NCI-H2196 (cell line): Measurements from ENCODE around the gene TGFBR1.

Experiments used
- DNase-seq: peaks from one replicate; lab custom pipeline; 2025; ENCODE audit not compliant: unreplicated experiment; lab: John Stamatoyannopoulos, UW

The TGFBR1 gene

GRCh38 chr9:99104459-99105151 lies at the start of gene TGFBR1:
TGFBR1 (plus strand) TSS chr9:99105113; CDS start chr9:99105206, 93 bp downstream.
- peak; percentile 92 for DNase-seq

DNA sequence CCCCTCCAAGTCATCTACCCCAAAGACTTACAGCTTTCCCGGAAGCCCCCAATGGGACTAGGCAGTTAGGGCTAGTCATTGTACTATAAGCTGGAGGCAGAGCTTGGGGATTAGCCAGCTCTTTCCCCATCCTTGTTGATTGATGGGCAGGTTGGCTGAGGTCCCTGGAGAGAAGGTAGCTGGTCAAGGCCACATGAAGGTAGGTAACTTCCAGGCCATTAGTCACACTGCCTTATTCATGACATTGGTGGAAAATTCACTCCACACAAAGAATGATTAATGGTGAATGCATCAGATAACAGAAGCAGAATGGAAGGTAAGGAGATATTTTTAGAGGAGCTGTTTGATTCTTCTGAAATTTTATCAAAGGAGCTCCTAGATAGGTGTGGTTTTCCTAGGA lies 49.5 kb upstream of the TGFBR1 start:
- DNase-seq = no peak

DNA sequence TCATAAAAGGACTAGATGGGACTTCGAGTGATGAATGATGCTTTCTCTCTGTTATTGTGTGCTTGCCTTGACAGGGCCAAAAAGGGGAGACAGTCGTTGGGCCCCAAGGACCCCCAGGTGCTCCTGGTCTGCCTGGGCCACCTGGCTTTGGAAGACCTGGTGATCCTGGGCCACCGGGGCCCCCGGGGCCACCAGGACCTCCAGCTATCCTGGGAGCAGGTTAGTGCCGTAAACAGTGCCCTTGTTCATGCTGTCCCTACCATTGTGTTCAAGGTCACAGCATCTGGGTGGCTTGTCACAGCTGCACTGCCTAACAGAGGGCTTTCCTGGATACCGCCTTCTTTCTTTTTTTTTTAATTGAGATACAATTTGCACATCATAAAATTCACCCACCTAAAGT lies 48.7 kb upstream of the TGFBR1 start:
- no peak for DNase-seq

- DNase-seq = no peak
Measured at GRCh38 chr9:99056886-99057664, 47.8 kb upstream of the TGFBR1 start.

DNA sequence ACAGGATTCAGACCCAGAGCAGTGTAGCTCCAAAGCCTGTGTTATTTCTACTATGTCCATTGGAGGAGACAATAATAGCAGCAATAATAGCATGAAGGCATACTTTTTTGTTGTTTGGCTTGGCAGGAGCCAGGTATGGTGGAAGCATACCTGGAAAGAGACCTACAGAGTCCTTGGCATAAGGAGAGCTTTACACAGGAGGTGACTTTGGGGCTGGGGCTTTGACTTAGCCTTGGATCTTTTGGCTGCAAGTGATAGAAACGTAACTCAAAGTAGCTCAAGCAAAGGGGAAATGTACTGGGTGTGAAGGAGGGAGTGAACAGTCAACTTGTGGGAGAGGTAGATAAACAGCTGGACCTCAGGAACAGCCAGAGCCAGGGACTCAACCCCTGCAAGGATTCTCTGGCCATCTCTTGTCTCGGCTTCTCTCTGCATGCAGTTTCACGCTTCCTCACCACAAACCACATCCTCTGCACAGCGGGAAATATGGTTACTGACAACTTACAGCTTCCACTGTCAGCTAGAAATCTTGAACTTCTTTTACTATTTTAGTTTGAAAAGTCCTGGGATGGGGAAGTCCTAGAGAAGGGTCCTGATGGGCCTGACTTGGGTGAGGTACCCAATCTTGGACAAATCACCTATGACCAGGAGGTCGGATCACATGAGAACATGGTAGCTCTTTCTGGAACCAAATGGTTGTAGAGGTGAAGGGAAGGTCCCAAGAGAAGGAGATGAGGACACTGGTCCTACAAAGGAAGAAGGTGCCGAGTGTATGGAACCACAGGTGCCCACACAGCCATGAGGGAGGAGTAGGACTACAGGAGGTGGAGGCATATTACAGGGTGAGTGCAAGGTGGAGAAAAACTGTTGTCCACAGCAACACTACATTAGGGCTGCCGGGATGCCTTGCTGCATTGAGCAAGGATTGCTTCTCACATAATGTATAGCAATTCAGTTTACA lies 47.0 kb upstream of the TGFBR1 start:
- DNase-seq = no peak

- DNase-seq = no peak
Measured at GRCh38 chr9:99058964-99059921, 45.7 kb upstream of the TGFBR1 start.

DNA sequence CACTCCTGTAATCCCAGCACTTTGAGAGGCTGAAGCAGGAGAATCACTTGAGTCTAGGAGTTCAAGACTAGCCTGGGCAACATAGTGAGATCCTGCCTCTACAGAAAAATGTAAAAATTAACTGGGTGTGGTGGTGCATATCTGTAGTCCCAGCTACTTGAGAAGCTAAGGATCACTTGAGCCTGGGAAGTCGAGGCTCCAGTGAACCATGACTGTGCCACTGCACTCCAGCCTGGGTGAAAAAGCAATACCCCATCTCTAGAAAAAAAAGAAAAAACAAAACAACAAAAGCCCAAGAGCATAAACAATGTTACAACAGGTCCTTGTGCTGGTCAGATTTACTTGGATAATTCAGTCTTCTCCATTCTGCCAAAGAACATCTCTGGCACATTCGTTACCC lies 44.3 kb upstream of the TGFBR1 start:
- no peak for DNase-seq

- DNase-seq = no peak
Measured at GRCh38 chr9:99062549-99062948, 42.4 kb upstream of the TGFBR1 start.

GRCh38 chr9:99063522-99063921 lies 41.4 kb upstream of the TGFBR1 start:
- DNase-seq = no peak

GRCh38 chr9:99066571-99066970 lies 38.3 kb upstream of the TGFBR1 start:
- DNase-seq = no peak

- DNase-seq = no peak
Measured at GRCh38 chr9:99069075-99069474, 35.8 kb upstream of the TGFBR1 start.

DNA sequence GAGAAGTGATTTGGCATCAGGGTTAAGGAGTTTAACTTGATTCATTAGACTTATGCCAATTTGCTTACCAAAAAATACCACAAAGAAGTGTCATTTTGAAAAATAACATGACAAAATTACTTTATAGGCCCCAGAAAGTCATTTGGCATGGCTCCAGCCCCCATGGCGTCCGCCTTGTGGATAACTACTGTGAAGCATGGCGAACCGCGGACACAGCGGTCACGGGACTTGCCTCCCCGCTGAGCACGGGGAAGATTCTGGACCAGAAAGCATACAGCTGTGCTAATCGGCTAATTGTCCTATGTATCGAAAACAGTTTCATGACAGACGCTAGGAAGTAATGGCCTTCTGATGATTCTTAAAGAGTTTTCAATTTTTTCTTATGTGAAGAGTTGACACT lies 35.4 kb upstream of the TGFBR1 start:
- no peak for DNase-seq

- DNase-seq = no peak
Measured at GRCh38 chr9:99070681-99071080, 34.2 kb upstream of the TGFBR1 start.

DNA sequence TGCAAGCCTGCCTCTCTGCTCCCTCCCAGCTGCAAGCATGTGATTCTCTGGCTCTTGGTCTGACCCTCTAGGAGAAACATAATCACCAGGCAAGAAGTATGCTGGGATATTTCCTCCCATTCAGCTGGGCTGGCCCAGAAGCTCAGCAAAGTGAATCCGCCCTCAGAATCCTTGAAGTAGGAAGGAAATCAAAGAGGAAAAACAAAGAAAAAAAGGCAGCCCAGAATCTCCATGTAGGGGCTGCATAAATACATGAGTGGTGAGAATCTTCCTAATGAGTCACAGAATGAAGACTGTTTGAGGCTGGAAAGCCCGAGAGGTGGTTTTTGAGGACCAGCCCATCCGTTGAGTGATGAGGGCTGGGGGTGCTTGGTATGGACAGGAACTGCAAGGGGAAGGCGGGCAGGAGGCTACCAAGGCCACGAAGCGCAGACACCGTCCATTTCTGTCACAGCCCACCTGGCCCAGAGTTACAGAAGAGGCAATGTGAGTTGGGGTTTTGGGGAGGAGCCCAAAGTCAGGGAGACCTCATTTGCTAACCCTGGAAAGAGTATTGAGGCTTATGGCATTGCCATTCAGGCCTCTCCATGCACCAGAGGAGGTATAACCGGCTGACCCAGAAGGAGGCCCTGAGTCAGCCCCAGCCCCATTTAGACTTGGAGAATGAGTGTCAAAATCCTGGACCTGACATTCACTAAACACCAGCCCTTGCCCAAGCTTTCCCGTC lies 33.4 kb upstream of the TGFBR1 start:
- no peak for DNase-seq

DNA sequence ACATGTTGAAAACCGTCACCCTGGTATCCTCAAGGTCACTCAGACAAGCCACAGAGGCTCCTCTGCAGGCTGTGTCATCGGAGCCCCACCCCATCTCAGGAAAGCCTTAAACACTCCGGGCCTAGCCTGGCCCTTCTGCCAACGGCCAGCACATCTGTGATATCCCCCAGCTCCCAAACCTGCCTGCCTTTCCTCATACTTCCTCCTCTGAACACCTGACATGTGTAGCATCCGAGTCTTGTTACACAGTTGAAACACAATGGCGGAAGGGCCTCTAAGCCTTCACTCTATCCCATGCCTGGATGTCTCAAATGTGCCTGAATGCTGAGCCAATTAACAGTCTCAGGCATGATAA lies 32.9 kb upstream of the TGFBR1 start:
- no peak for DNase-seq

- no peak for DNase-seq
Measured at GRCh38 chr9:99073347-99073746, 31.6 kb upstream of the TGFBR1 start.

DNA sequence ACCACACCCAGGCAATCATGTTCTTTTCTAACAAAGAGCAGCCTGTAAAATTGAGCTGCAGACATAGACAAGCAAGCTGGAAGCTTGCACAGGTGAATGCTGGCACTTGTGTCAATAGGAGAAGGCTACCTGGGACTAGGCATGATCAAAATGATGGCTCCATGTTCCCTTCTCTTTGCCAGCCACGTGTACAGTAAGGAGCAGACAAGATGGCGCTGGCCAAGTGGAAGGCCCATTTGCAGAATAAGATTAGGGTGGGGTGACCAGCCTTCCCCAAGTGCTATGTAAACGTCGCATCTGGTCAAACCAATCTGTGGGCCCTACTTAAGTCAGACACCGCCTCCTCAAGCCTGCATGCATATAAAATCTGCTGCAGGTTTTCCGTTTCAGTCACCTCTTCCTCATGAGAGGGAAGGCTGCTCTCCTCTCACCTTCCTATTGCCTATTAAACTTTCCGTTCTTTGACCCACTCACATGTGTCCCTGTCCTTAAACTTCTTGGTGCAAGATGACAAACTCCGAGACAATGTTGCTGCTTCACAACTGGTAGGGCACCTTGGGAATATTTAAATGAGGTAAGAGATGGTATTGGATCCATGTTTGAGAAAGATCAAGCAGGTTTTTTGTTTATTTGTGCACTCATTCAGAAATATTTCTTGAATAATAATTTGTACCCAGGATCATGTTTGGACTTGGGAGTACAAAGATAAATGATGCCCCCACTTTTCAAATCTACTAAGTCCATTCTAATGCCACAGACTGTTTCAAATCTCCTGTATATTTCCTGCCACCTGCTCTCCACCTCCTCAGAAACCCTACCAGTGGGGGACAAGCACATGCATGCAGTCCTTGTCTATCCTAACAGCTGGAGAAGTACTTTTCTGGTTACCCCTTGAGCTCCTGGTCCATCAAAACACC lies 30.7 kb upstream of the TGFBR1 start:
- DNase-seq = no peak

DNA sequence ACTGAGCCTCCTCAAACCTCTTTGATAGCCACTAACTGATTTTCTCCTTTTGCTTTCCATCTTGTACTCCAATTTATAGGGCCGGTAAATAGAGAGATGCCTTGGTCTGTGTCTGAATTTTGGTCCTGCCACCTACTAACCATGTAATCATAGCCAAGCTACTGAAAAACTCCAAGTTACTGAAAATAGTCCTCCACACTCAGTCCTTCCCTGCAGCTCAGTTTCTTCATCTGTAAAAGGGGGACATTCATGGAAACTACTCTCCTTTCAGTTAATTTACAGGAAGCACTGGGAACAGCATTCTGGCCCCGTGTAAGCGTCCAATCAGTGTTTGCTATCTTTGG lies 30.0 kb upstream of the TGFBR1 start:
- no peak for DNase-seq
